NCI-H187 (cell line): ENCODE data around the gene MYBPC3.

Experiments used
- DNase-seq, 2 experiments: peaks; one replicate each; lab custom pipeline; 2025; lab: John Stamatoyannopoulos, UW

The MYBPC3 gene

DNA sequence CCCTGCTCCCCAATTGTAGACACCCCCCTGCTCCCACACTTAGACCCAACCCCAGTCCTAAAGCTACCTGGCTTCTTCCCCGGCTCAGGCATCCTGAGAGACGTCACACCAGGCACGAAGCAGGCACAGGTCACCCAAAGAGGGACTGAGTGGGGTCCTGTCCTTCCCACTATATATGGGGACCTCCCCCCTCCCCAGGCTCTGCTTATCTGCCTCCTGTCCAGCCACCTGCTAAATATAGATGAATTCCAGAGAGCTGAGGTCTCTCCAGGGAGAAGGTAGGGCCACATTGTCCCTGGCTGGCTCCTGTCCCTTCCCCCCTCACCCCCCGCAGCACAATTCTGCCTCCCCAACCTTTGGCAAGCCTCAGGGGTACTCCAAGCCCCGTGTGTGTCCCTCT is at the start of gene MYBPC3:
Gene MYBPC3 (minus strand): TSS at position 147 of the 400 bp plus-strand sequence. CDS start 55 bp downstream, at position 92.
- DNase-seq: no peak

DNA sequence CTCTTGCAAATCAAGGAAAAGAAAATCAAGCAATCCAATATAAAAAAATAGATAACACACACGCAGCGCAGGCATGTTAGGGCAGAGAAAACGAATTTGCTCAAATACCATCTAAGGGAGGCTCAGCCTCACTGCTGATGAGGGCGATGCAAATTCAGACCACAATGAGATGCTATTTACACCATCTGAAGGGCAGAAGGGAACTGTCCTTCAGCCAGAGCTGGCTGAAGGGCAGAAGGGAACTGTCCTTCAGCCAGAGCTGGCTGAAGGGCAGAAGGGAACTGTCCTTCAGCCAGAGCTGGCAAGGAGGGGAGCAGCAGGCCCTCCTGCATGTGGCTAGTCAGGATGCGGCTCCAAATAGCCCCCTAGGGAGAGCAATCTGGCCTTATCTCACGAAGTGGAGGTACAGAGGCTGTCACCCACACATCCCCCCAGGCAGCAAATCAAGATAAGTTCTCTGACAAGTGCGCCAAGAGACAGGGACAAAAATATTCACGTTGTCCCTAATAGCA is 48.3 kb upstream of the MYBPC3 start:
- no peak for DNase-seq

DNA sequence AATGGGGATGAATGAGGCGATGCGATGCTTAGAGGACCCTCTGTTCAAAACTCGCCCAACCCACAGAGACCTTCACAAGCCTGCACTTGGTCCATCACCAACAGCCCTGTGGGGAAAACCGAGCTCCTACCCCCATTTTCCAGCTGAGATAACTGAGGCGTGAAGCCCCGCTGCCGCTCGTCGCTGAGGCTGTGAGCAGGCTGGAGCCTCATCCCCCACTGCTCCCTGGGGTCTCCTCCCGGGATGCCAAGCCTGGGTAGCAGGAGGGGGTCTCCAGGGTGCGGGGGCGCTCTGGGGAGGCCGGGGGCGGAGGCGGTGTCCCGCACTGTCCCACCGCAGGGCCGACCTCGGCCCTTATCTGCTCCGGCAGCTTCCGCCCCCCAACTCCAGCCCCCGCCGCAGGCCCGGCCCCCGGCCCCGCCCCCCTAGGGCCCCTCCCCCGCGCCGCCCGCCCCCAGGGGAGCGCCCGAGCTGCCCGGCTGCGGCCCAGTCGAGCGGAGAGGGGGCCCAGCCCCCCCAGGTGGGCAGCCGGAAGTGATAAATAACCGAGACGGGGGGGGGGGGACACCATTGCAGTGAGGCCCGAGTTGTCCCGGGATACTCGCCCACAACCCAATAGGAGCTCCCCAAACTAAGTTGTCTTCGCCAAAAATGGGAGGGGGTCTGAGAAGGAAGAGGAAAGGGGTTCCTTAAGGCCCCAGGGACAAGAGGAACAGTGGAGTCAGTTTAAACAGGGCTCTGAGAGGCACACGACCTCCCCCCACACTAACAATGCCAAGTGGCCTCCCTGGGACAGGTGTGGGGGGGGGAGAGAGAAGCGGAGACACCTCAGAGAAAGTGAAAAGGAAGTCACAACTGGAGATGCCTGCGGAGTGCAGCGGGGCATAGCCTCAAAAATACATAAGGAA is 47.6 kb upstream of the MYBPC3 start:
- no peak for DNase-seq

DNA sequence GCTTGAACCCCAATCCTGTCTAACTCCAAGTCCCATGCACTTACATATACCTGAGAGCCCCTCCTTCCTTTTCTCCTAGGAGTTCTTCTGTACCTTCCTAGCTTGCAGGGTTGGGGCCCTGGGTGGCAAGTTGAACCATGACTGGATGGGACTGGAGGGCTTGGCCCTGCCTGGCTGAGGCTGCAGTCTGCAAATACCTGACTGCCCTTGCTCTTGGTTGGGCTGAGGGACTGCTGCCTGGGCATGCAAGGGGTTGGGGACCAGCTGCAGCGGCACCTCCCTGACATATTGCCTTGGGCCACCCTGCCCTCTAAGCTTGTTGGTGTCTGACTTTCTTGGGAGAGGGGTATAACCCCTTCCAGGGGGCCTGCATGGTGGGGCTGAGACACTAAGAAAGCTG is 46.0 kb upstream of the MYBPC3 start:
- no peak for DNase-seq

DNA sequence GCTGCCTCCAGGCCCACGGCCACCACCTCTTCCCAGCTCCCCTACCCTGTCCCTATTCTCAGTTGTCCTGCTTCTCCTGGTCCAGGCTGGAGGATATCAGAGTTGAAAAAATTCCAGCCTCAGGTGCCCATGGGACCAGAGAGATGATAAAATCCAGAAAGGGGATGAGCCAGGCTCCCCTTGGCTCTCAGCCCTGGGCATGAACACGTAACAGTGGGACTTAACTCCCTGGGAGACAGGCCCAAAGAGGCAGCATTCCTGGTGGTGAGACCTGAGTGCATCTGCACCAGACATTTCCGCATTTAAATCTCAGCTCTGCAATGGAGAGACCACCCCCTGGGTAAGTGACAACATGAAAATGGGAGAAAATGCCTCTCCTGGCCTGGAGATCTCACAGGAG is 45.5 kb upstream of the MYBPC3 start:
- no peak for DNase-seq

DNA sequence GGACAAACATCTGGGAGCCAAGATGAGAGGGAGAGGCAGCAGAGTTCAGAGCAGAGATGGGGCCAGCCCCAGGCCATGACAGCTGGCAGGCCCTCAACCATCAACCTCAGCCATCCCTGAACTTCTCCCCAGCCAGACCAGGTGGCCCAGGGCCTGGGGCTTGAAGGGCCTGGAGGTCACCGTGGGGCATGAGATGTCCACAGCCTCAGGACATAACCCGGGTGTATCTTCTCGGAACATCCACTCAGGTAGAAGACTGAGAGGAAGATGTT is 43.5 kb upstream of the MYBPC3 start:
- no peak for DNase-seq

DNA sequence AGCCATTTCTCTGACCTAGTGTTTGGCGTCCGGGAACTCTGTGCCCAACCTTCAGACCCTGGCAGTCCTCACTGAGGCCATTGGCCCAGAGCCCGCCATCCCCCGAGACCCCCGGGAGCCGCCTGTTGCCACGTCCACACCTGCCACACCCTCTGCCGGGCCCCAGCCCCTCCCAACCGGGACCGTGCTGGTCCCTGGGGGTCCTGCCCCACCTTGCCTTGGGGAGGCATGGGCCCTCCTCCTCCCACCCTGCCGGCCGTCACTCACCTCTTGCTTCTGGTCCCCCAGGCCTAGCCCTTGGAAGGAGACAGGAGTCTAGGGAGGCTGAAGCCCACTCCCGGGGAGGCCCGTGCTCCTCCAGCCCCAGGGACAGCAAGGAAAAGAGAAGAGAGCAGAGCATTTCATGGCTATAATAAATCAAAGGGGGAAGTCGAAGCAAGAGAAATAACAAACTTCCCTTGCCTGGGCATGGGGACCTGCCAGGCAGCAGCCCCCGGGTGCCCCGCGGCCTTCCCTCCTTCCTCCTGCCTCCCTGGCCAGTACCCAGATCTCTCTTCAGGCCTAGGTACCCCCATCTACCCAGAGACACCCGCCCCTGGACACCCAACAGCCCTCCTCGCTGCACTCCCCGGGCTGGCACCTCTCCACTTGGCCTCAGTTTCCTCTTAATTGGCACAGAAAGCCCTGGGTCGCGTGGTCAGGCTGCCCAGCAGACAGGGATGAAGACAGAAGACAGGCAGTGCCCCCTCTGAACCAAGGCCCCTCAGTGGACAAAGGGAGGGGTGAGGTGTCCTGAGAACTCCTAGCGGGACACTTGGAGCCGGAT is 42.9 kb upstream of the MYBPC3 start:
- no peak for DNase-seq

DNA sequence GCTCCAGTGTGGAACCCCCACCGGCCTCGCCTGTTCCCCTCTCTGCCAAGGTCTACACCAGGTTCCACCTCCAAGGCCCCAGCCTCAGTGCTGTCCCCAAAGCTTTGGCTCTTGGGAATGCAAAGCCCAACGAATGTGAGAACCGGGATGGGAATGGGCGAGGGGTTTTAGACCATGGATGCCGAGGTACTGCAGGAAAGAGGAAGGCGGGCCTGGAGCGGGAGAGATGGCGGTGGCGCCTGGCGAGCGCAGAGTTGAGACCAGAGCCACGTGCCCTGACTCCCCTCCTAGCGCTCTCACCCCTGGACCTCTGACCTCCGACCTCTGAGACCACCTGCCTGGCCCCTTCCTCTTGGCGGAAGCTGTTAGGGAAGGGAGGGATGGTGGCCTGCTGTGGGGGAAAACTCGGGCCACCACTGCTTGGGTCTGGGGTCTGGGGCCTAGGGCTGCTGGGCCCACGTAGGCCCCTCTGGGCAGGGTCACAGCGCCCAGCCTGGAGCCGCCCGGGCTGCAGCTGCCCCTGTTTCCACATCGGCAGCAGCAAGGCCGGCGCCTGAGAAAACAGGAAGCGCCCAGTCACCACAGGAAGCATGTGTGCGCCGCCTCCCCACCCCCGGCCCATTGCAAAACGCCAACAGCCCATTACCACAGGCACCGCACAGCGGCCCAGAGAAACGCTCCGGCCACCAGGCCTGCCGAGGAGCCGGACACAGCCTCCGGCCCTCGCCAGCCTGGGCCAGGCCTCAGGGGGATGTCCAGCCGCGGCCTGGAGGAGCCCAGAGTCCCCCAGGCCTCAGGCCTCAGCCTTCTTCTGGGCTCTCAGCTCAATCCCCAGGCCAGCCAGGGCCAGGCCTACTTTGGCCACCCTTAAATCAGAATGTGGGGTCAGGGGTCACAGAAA is 42.1 kb upstream of the MYBPC3 start:
- DNase-seq: no peak

DNA sequence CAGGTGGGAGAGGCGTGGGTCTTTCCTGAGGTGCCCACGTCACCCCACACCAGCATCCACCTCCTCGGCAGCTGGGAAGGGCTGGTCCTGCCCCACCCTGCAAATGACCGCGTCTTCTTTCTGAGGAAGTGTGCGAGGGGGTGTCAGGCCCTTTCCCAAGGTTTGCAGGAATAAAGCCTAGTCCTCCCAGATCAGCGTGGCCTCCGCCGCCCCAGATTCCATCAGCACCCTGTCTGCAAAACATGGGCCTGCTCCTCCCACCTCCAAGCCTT is 41.5 kb upstream of the MYBPC3 start:
- no peak for DNase-seq

DNA sequence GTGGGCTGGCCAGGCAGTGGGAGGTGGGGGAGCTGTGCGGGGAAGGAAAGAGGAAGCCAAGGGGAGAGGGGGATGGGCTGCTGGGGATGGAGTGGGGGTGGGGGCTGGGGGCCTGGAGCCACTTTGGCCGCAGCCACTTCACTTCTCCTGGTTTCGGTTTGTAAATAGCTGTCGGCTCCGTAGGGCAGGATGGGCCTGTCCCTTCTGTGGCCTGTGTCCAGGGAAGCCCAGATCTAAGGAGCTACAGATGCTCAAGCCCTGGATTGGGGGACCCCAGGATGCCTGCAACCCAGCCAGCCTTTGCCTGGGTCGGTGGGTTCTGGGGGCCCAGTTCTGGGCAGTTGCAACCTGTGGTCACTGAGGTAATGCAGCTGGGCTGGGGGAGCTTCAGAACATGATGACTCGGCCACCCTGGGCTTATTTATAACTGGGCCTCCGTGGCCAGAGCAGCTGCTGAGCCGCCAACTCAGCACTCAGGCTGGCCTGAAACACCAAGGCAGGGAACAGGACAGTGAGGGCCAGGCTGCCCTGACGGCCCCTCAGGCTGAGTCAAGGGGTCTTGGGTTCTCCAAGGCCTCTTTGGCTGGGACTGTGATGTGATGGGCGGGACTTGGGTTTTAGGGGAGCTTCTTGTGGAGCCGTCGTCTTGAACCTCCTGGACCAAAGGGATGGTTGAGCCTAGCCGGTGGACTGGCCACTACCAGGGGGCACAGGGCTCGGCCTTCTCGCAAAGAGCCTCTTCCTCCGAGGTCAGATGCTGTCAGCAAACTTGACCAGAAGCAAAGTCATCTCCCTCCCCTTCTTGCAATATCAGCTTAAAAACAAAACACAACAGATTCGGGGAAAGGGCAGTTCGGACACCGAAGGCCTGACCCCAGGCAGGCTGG is 40.9 kb upstream of the MYBPC3 start:
- no peak for DNase-seq

DNA sequence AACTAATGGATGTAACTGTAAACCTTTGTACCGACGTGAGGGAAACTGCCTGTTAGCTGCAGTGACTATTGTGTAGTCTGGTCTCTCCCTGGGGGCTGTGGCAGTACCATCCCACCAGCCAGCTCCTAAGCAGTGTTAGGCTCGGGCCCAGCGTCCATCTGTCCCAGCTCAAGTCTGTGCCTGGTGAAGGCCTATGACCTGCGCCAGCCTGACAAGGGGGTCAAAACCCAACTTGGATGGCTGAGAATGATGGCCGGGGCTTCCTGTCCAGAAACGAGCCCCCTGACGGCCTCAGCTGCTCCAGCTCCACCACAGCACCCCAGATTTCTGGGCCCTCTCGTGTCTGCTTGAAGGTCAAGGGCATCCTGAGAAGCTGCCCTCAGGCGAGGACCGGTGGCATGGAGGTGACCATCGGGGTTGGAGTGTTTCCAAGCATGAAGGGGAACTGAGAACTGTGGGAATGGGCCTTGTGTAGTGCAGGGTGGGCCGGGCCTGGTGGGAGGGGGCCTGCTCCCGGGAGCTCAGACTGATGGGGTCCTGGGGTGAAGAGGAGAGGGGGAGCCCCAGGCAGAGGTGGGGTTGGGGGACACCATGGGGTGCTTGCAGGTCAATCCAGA is 40.2 kb upstream of the MYBPC3 start:
- no peak for DNase-seq

DNA sequence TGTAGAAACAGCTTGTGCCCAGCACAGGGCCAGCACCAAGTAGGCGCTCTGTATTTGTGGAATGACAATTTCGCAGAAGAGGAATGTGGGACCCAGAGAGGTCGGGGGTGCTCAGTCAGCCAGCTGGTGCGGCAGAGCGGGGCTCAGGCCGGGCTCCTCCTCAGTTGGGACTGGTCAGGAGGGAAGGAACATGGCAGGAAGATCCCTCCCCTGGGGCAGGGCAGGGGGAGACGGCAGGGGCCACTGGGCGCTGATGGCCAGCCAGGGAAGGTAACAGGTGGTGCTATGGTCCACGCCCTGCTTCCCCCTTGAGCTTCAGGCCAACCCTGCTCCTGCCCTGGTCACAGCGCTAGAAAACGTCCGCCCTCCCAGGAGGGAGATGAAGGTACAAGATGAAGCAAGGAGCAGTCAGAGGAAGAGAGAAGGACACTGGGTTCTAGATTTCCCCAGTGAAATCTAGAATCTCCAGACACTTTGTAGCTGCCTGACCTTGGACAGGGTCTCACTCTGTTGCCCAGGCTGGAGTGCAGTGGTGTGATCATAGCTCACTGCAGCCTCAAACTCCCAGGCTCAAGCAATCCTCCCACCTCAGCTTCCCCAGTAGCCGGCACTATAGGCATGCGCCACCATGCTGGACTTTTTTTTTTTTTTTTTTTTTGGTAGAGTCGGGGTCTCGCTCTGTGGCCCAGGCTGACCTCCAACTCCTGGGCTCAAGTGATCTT is 39.4 kb upstream of the MYBPC3 start:
- no peak for DNase-seq

DNA sequence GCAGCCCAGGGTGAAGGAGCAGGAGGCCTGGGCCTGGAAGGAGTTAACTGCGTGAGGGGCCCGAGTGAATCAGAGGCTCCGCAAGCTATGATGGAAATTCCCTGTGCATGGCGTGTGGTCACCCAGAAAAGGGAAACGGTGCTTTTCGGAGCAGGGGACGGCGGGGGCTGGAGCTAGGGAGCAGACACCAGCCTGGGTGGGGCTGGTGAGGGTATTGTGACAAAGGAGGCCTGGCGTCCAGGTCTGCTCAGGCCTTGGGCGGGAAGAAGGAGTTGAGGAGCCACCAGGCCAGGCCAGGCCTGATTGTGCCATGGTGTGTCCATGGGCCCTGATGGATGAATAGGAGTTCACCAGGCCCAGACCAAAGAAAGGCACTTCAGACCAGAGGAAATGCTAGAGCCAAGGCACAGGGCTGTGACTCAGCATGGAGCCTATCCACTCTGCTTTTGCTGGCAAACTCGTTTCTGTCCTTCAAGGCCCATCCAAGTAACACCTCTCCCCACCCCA is 38.6 kb upstream of the MYBPC3 start:
- DNase-seq: no peak

DNA sequence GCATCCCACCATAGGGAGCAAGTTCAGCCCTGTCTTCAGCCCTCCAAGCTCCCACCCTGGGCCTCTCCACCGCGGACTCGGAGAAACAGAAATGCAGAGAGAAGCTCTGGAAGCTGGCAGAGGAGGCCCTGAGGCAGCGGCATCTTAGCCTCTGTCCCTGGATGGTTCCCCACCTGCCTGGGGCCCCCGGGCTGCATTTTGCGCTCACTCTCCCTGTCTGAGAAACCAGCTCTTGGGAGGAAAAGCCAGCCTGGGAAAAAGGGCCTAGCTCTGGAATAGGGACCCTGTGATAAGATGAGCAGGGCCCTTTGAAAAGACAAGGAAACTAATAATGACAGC is 37.9 kb upstream of the MYBPC3 start:
- DNase-seq: no peak

DNA sequence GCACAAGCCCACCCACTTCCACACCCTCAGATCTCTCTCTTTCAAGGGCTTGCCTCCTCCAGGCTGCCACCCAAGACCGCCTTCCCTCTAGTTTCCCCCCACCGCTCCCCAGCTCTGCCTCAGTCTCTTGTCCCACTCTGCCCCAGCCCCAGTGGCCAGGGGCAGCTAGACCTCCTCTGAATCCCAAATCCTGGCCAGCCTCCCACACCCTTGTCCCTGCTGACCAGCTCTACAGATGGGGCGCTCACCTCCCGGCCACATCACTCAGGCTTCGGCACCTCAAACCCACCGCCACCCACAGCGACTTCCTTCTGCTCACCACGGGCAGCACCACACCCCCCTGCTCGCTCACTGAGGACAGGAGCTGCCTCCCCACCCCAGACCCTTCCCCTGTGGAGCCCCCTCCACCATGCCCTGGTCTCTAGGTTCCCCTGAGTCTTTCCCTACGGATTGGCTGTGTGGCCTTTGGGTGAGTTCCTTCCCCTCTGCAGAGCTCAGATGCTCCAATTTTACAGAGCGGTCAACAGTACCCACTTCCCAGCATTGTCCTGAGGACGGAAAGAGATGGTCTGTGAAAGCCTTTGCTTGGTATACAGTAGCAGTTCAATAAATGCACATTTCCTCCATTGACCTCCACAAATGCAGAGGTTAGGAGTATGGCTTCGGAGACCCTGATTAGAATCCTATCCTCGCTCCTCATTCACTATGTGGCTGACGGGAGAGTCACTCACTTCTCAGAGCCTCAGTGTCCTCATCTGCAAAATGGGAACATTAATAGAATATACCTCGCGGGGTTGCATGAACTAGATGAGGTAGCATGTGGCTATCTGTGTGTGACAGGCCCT is 37.3 kb upstream of the MYBPC3 start:
- DNase-seq: no peak

DNA sequence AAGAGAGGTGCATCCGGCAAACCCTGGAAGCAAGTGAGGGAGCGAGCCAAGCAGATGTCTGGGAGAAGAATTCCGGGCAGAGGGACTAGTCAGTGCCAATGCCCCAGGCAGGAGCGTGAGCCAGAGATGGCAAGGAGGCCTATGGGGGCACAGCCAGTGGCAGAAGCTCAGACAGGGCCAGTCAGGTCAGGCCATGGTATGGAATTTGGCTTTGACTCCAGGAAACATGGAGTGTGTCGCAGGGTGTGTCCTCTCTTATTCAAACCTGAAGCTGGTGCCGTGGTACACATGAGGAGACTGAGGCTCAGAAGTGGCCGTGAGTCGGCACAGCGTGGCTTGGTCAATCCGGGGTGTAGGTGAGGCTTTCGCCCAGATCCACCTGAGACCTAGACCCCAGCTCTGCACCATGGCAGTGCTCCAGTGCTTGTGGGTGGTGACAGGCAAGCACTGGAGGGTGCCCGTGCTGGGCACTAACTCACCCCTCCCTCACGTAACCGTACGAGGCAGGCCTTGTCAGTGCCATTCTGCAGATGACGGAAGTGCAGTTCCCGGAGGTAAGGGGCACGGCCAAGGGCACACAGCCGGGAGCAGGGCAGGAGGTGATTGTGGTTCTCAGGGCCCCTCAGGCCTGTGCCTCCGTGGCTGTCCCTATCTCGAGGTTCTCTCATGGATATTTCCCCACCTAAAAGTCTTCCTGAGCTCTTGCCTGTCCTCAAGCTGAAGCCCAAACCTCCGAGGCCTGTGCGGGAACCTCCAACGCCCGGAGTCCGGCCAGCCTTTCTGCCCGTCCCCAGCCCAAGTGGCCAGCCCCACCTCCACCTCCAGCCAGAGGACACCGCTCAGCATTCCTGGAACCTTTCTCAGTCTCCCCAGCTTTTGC is 36.4 kb upstream of the MYBPC3 start:
- DNase-seq: no peak

DNA sequence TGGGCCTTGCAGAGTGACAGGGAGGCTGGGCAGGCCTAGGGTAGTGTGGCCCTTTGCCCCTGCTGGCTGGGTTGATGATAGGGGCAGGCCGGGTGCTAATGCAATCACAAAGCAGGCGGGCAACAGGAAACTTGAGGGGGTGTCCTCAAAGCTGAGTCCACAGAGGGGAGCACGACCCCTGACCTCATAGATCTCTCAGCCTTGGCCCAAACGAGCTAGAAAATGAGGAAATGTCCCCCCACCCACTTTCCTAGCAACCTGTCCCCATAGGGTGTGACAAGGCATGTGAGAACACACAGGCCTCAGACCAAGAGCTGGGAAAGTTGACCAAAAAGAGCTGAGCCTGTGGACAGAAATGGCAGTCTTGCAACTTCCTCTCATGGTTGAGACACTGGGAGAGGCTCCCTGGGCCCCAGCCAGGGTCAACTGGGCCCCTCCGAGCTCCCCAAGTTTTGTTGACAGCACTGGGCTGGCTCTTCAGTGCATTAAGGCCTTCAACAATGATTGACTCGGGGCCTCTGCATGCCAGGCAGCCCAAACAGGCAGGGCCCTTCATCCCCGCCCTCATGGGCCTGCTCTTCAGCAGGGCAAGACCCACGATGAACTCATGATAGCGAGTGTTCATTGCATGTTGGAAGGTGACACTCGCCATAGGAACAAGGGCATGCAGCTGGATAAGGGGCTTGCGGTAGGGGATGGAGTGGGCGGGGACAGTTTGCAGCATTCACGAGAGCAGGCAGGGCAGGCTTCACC is 35.6 kb upstream of the MYBPC3 start:
- DNase-seq: no peak
